Inferior parietal cortex (tissue), 1 donor: ENCODE measurements around the gene C19orf25.
"Not testable (repeated sequence)": the region's sequence is repeated elsewhere in the genome, so short reads cannot be mapped to it uniquely, and the experiment has no call there.

Experiments used
- DNase-seq: peaks from one replicate; pipeline ENCODE4 v3.0.0-alpha.2; 2016; ENCODE audit errors: extremely low spot score

C19orf25 gene

DNA sequence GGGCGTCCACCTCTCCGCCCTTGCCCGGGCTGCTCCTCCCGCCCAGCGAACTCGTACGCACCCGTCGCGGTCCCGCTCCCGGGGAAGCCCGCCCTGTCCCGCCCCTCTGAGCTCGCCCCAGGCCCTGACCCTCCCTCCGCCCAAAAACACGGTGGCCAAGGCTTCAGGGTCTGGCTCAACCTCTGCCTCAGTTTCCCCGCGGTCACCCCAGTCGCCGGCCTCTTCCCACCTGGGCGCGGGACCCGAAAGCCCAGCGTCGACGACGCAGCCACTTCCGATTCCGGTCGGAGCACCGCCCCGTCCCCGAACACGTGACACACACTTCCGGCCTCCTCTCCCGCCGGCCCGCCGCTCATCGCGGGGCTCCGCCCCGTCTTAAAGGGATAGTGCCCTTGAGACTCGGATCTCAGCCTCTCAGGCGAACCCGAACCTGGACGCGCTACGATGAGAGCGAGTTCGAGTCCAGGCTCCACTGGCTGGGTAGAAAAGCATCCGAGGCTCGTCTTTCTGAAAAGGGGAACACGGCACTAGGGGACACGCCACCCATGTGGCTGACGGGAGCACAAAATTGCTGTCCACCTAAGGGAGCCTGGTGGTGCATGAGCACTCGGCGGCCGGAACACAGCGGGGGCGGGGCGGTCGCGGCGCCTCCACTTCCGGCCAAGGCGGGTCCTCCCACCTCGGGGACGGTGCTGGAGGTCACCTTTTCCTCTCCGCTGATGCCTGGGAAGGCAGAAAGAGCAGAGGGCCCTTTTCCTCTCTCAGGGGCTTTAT lies at the start of gene C19orf25:
C19orf25 (minus strand) TSS at position 282 of the 774 bp plus-strand sequence. CDS start 312 bp downstream, outside the sequence.
- peak; percentile 95 for DNase-seq

DNA sequence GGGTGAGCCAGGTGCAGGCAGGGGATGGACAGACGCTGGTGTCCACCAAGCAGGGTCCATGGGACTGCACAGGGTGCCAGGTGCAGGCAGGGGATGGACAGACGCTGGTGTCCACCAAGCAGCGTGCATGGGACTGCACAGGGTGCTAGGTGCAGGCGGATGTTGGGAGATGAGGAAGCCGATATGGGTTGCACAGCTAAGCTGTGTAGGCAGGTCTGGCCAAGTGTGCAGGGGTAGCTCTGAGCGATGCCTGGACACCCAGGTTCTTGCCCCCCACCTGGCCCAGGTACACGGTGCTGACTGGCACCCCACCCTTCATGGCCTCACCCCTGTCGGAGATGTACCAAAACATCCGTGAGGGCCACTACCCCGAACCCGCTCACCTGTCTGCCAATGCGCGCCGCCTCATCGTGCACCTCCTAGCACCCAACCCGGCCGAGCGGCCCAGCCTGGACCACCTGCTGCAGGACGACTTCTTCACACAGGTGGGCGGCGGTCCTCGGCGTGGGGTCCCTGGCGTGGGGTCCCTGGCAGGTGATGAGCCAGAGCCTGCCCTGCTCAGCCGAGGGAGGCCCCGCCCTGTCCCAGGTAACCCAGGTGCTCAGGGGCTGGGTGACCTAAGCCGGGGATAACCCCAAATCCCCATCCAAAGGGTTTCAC lies 48.8 kb upstream of the C19orf25 start:
- no peak for DNase-seq

- no peak for DNase-seq
Measured at GRCh38 chr19:1526979-1527649, 48.1 kb upstream of the C19orf25 start.

- no peak for DNase-seq
Measured at GRCh38 chr19:1526066-1526778, 47.2 kb upstream of the C19orf25 start.

- DNase-seq: no peak
Measured at GRCh38 chr19:1525343-1525742, 46.3 kb upstream of the C19orf25 start.

DNA sequence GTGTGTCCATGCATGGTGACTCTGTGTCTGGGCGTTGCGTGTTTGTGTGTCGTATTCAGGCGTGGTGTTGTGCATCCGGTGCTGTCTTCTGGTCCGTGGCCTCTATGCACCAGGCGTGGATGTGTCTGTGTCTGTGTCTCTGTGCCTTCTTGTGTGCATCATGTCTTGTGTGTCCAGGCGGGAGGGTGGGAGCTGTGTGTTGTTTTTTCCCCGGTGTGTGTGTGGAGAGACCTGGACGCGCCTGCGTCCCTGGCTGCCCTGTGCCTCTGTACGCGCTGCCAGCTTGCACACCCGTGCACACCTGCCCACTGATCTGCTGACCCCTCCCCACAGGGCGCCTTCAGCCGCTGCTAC lies 45.9 kb upstream of the C19orf25 start:
- DNase-seq: no peak

DNA sequence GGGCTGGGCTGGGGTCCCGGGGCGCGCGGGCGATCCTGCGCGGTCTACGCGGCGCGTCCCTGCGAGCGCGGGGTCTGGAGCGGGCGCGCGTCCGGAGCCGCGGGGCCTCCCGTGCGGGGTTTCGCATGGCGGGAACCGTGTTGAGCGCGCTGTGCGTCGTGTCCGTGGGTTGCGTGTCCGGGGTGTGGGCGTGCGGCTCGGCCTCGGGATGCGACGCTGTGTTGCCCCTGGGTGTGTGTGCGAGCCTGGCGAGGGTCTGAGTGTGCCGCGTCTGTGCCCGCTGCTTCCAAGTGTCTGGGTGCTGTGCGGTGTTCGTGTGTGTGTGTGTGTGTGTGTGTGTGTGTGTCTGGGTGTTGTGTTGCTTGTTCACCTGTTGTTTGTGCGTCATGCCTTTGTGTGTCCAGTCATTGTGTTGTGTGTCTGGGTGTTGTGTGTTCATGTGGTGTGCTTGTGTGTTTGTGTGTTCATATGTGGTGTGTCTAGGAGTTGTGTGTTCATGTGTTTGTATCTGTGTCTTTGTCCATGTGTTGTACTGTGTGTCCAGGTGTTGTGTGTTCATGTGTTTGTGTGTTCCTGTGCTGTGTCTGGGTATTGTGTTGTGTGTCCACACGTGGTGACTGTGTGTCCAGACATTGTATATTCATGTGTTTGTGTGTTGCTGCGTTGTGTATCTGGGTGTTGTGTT lies 45.4 kb upstream of the C19orf25 start:
- no peak for DNase-seq

- DNase-seq: no peak
Measured at GRCh38 chr19:1523412-1524286, 44.6 kb upstream of the C19orf25 start, which contains the start of gene PLK5. TSS of gene PLK5 (plus strand) at chr19:1524077. CDS start at chr19:1526997, 2,920 bp downstream.

- DNase-seq: no peak
Measured at GRCh38 chr19:1522838-1523237, 43.8 kb upstream of the C19orf25 start.

DNA sequence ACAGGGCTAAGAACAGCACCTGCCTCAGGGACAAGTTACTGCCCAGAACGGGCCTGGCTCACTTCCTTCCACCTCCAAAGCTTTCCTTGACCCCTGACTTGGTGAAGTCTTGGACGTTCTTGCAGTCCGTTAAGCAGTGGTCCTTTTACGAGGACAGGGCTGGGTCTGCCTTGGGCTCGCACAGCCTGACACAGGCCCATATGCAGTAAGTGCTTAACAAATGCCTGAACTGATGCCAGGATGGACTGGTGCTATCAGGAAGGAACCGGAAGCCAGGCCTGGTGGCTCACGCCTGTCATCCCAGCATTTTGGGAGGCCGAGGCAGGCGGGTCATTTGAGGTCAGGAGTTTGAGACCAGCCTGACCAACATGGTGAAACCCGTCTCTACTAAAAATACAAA lies 43.0 kb upstream of the C19orf25 start:
- DNase-seq: no peak

DNA sequence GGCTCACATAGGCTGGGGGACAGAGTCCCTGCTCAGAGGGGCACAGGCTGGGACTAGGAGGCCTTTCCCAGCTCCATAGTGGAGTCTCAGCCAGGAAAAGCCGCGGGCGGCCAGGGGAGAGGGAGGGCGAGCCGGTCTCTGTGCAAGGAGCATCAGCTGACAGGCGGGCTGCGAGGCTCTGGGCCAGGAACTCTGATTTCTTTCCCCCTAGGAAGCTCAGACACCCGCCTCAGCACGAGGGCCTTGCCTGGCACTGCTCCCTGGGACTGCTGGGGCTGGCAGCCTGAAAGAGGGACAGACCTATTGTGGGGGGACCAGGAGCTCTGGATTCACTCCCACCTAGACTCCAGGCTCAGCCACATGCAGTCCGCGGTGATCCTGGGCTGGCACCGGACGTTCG lies 42.6 kb upstream of the C19orf25 start:
- DNase-seq: no peak

DNA sequence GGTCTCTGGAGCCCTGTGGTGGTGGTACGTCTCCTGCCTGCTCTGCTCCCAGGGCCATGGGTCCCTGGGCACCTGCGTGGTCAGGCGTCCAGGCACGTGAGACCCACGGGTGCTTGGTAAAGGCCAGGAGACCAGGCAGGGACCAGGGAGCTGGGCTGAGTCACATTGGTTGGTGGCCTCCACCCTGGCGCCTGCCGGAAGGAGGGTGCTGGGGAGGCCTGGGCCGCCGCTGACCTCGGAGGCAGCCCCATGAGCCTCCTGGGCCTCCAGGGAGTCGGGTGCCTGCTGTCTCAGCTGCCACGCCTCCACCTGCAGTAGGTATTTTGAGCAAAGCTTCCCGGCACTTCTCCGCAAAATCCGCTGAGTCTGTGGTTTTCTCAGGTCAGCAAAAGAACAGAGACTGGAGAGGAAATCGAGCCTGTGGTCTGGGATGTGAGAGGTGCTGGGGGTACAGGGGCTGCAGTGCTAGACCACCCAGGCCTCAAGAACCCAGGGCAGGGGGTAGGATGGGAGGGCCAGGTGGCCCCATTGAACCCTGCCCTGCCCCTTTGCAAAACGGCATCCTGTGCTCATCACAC lies 41.3 kb upstream of the C19orf25 start:
- no peak for DNase-seq

DNA sequence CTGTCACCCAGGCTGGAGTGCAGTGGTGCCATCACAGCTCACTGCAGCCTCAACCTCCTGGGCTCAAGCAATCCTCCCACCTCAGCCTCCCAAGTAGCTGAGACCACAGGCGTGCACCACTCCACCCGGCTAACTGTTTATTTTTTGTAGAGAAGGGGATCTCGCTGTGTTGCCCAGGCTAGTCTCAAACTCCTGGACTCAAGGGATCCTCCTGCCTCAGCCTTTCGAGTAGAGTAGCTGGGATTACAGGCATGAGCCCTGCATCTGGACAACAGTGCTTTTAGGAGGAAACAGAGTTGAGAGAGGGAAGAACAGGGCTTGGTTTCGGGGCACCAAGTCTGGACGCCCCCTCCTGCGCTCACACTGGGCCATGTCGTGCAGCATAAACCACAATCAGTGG lies 40.8 kb upstream of the C19orf25 start:
- not testable (repeated sequence) for DNase-seq

DNA sequence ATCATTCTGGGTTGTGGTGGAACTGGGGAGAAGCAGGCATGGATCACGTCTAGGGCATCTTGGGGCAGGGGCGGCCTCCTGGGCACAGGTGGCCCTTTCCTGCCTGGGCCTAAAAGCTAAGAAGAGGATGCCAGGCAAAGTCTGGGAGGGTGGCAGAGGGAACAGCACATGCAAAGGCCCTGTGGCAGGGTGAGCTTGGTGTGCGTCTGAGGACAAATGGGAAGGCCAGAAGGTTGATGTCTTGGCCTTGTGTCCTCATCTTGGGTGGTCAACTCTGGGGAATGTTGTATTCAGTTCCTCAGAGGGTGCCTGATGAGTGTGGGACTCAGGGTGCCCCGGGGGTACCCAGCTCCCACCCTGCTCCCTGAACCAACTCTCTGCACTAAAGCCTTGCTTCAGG lies 39.5 kb upstream of the C19orf25 start:
- no peak for DNase-seq

GRCh38 chr19:1516395-1516753 lies 37.4 kb upstream of the C19orf25 start:
- no peak for DNase-seq

GRCh38 chr19:1514986-1515721 lies 36.1 kb upstream of the C19orf25 start:
- no peak for DNase-seq

DNA sequence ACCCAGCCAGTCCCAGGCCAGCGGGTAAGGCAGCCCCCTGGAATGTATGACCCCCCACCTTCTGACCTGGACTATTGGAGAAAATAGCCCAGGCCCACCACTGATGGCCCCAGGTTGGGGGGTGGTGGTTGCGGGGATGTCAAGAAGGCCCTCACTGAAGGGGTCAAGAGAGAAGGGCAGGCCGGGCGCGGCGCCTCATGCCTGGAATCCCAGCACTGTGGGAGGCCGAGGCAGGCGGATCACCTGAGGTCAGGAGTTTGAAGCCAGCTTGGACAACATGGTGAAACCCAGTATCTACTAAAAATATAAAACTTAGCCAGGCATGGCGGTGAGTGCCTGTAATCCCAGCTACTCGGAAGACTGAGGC lies 35.3 kb upstream of the C19orf25 start:
- DNase-seq: no peak

GRCh38 chr19:1513499-1514294 lies 34.7 kb upstream of the C19orf25 start:
- DNase-seq: no peak
